HG03196 (cell line): Measurements from ENCODE around the gene PAM.
"Not testable (repeated sequence)": the region's sequence is repeated elsewhere in the genome, so short reads cannot be mapped to it uniquely, and the experiment has no call there.

ENCODE experiments used
- ATAC-seq: cut with Tn5 transposase; IDR thresholded peaks from one replicate; pipeline ENCODE4 v1.9.1; 2021; ENCODE audit not compliant: unreplicated experiment

PAM gene

DNA sequence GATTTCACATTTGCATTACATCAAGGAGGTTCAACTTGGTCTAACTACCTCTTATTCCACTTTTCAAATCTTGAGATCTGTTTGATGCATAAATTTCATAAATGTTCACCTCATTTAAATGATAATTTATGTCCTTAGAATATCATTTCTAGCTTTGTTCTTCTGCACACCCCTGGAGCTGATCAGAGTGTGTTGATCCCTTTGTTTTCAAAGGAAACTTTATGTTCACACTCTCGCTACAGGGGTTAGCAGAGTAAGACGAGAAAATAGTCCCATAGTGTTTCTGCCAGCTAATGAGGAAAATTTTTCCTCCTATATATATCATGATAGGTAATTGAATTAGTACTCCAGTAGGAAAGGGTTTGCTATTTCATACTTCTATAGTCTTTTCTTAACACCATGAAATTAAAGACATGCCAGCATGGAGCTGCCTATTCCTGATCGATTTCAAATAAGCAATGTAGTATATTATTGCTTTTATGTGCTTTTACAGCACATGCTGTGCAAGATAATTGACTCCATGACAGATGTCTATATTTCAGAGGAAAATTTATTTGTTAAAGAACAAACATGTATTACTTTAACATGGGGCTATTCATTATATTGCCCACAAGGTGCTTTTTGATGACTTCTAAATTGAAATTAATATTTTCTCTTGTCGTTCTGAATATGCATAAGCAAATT is 4.8 kb upstream of the PAM start:
- no peak for ATAC-seq

DNA sequence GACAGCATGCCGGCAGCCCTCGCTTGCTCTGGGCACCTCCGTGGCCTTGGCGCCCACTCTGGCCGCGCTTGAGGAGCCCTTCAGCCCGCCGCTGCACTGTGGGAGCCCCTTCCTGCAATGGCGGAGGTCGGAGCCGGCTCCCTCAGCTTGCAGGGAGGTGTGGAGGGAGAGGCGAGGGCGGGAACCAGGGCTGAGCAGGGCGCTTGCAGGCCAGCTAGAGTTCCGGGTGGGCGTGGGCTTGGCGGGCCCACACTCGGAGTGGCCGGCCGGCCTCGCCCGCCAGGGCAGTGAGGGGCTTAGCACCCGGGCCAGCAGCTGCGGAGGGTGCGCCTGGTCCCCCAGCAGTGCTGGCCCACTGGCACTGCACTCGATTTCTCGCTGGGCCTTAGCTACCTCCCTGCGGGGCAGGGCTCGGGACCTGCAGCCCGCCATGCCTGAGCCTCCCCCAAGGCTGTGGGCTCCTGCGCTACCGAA is 3.2 kb upstream of the PAM start:
- ATAC-seq, result not testable (repeated sequence)

DNA sequence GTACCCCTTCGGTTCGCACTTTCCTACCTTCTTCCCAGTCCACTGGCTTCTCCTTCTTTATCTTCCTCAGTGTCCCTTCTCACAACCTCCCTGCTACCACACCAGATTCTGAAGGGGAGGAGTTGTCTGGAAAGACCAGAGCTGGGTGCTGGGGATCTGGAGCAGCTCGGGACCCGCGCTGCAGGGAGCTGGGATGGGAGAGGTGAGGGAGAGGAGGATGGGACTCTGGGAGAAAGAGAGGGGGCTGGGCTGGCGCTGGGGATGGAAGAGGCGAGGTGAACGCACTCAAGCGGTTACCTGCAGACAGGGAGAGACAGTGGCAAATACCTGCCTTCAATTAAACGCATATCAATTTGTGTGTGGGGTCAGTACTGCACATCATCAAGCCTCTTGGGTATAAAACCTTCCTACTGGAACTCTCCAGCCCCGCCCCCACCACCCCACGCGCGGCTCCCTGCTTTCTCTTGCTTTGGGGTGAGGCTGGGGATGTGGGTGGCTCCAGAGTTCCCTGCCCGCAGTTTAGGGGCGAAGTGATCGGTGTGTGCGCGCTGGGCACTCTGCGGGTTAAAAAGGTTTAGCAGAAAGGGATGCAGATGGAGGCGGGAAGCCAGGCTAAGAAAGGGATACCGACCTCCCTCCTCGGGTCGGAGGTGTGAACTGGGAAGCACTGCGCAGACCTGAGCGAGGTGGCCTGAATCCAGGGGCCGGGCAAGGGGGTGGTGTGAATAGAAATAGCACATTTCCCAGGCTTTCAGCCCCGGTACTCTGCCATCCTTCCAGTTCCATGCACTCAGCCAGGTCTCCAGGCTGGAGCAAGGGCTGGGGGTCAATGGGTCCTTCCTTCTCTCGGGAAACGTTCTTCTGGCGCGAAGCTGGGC is 977 bp upstream of the PAM start:
- ATAC-seq, result no peak

DNA sequence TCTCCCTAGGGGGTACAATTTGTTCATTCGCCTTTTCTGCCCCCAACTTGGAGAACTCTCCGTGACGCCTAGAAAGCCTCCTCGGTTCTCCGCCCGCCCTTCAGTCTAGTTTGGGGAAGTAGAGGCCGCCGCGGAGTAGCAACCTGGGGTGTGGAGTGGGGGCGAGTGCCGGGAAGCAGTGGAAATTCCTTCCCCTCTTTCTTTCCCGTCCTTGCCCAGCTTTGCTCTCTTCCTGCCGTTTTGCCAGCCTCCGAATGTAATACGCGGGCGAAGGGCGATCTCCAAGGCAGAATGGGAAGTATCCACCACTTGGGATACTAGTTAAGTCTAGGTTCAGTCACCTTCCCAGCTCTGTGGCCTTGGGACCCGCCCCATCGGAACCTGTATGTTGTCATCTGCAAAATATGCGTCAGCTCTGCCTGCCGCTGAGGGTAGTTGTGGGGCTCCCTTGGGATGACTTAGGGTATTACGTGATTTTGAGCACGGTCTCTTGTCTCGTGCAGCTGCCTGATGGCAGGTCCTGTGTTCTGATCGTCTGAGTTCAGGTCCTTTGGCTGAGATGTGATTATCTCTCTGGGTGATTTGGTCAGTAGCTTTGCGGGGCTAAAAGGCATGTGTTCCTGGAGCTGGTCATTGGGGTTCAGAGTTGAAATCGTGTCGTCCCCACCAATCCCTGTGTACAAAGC is 724 bp downstream of the PAM start:
- peak; percentile 74 for ATAC-seq

DNA sequence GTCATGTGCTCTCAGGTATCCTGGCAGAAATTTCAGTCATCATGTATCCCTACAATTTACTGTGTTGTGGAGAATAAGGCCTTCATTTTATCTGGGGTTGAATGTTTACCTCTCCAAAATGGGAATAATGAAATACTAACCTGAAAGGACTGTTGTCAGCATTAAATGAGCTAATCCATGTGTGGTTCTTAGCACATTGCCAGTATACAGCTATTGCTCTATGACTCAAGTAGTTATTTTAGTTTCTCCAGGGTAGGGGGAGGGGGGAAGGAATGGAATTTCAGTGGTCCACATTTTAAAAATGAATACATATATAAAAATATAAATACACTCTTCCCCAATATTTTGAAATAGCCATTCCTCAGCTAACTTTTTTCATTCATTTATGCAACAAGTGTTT is 3.5 kb downstream of the PAM start:
- ATAC-seq, result no peak

DNA sequence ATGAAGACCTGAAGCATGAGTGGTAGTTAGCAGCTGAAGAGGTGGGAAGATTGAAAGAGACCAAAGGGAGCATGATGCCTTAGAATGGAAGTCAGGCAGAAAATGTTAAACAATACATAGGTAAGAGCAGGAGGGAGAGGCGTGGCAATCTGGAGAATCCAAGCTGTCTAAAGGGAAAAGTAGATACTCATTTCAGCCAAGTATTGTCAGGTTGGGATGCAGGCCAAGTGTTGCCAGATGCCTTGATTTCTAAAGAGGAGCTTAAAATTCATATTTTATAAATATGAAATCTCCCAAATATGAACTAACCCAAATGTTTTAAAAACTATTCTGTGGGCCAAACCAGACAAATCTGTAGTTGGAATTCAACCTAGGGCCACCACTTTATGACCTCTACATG is 4.2 kb downstream of the PAM start:
- no peak for ATAC-seq

DNA sequence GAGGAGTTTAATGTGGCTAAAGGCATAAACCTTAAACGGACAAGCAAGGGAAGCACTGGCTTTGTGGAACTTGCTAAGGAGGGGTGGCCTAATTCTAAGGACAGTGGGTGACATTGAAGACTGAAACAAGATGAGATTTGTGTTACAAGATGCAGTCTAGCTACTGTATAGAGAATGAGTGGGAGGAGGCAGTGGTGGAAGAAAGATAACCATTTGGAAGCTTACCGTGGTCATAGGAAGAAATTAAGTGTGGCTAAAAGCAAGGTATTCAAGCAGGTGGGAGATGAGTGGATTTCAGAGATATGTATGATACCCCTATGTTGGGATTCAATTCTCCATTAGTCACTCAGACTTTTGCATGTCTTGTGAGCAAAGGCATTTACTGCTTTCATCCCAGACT is 4.6 kb downstream of the PAM start:
- ATAC-seq, result no peak

DNA sequence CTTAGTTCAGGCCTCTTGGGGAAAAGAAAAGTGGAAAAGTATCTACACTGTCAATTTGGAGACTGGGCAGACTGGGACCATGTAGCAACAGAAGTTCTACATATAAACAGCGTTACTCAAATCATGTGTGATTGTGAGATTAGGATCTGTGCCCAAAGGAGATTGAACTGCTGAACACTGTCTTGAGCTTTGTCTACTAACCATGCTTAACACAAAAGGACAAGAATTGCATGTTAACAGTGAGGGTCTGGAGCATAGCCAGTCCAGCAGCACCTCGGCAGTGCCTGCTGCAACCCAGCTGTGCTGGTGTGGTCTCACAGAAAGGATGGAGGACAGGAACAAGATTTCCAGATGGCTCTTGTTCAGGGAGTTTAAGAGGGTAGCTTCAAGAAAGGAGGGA is 5.7 kb downstream of the PAM start:
- no peak for ATAC-seq

DNA sequence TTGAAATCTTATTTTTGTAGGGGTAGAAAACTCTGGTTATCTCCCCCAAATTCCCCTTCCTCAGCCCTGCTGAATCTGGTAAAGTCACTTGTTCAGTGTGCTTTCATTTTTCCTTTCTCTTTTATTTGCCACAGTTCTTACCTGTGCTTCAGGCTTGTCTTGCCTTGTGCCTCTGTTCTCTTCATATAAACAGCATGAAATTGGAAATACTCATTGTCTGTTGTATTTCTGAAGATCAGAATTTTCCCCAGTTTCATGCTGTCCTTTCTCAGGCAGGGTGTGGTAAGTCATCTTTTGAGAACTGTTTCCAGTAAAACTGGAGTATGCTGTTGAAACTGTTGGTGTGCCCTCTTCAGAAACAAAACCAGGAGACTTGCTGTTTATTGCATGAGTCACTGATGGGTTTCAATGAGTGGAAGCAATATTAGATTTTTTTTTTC is 7.0 kb downstream of the PAM start:
- ATAC-seq, result peak; percentile 69

DNA sequence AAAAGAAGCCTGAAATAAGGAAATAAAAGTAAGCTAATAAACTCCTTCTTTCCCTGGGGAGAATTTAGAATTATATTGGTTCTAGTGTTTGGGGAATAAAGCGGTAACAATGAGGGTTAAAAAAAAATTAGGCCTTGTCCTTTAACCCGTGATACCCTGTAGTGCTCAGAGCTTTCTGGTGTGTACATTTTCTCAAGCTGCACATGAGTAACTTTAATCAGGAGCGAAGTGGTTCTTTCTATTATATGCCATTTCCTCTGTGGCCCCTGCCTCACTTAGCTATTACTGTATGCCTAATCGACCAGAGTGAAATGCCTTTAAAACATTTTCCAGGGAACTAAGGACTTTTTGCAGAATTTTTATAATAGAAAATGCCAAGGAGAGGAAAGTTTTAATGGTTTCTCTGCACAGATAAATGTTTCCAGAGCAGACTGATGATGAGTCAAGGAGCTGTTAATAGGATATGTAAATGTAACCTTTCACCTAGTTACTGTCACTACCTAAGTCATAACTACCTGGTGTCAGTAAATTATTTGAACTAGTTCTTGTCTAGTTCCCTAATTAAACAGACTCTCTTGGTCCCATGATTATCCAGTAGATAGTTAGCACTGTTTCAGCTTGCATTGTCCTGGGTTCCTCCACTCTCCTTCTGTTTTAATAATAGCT is 7.6 kb downstream of the PAM start:
- ATAC-seq, result no peak

DNA sequence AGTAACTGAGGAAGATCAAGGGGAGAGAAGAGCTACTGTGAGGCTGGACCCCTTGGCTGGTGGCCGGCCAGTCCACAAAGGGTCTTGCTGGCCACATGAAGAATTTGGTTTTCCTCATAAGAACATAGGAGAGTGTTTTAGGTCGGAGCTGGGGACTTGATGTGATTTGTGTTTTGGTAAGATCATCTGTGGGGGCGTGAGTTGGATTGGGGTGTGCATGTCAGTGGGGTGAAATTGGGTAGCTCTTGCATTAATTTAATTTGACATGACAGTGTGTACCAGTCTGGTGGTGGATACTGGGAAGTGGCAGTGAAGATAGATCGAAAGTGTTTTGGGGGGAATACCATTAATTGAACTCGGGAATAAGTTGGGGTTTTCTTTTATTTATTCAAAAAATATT is 8.6 kb downstream of the PAM start:
- no peak for ATAC-seq

DNA sequence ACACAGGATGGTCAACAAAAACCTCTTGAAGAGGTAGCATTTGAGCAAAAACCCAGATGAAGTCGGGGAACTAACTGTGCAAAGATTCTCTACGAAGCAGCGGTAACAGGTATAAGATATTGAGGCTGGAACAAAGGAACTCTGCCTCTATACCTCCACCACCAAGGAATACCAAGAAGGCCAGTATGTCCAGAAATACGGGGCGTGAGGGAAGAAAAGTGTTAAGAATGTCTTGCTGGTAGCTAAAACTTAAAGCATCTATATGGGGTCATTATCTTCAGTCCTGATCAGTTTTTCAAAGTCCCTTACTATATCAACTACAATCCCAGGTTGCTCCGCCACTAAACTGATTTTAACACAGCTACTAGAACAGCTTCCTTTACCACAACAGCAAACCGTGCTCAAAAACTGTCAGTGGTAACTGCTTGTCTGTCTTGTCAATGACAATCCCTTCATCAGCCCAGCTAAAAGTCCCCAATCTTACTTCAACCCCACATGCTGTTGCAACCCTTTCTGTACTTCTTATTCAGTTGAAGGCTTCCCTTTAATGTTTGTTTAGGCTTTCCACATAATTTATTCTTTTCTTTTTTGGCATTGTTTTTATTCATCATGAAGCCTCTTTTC is 9.4 kb downstream of the PAM start:
- ATAC-seq, result no peak

DNA sequence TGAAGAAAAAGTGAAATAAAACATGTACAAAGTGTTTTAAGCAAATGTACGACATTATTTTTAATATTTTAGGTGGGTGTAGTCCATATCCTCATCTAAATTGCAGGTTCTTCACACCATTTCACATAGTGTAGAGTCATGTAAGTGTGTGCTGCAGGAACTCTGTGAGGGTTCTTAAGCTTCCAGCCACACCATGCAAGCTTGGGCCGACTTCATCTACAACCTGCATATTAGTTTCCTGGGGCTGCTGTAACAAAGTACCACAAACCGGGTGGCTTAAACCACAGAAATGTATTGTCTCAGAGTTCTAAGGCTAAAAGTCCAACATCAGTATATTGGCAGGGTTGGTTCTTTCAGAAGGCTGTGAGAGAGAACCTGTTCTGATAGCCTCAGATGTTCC is 10.2 kb downstream of the PAM start:
- ATAC-seq, result no peak

DNA sequence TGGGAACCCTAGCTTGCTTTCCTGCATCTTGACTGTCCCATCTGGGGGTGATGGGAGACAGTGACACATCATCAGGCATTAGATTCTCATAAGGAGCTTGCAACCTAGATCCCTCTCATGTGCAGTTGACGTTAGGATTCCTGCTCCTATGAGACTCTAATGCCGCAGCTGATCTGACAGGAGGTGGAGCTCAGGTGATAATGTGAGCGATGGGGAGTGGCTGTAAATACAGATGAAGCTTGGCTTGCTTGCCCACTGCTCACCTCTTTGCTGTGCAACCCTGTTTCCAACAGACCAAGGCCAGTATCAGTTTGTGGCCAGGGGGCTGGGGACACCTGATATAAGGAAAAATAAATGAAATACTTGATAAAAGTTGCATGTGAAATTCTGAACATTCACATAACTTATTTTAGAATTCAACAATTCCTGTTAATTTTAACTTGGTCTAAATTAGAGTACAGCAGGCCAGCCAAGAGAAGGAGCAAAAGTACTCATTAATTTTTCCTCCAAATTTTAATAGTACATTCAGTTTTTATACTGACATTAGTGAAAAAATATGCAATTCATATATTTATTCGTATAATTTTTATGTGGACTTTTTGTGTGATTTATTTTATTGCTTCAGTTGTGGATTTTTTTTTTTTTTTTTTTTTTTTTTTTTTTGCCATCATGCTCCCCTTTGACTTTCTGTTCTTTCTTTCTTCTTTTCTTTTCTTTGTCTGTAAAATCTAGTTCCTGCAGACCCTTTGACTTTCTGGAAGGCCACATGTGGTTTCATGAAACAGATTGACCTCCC is 11.4 kb downstream of the PAM start:
- no peak for ATAC-seq

DNA sequence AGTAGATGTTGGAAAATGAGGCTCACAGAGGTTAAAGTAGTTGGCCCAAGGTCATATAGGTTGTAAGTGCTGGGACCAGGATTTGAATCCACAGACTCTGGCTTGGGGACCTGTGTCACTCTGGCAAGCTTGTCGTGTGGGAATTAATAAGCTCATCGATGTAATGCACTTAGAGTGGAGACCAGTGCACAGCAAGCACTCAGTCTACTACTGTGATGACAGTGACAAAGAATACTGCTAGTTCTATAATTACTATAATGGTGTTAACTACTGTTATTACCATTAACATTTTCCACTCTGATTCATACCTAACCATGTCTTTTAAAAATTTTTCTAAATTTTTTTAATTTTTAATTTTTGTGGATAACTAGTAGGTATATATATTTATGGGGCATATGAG is 12.8 kb downstream of the PAM start:
- no peak for ATAC-seq

DNA sequence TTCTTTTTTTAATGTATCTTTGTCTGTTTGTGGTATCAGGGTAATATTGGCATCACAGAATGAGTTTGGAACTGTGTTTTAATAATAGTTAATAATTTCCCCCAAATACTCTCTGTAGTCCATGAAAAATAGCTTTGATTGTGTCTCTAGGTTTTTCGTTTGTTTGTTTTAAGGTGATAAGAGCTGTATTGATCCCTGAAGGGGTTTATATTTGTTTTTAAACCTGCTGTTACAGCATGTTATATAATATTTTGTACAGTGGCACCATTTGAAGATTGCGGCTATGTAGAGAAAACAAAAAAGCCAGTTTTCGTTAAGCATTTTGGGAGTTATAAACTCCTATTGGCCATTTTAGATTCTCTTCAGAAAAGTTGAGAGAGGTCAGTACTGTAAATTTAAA is 15.7 kb downstream of the PAM start:
- no peak for ATAC-seq

DNA sequence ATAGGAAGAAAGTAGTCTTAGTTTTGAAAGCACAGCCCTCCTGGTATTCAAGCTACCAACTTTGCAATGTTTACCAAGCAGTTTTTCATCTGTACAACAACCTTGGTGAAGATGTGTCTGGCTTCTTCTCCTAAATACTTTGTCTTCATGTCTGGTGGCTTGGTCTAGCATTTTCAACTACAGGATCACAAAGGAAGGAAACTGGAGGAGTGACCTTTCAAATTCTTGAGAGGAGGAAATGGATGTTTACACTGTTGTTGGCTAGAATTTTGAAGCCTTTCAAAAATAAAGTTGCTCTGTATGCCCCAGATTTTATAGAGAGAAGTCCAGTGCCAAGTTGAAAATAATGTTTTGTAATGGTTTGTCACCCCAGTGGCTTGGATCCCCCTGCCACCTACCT is 16.3 kb downstream of the PAM start:
- no peak for ATAC-seq

DNA sequence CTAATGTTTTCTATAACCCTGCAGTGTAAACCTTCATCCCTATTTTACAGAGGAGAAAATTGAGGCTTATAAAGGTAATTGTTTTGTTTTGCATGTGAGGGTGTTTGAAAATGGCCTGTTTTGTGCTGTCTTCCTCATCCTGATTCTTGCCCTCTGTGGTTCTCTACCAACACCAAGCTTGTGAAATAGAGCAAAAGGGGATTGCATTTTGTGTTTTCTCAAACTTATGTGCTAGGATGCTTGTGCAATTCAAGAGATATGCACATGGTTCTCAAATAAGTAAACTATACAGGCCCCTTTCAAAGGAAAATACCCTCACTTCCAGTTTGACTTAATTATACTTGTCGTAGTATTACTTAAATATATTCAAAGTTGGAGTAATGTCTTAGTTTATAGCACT is 17.2 kb downstream of the PAM start:
- no peak for ATAC-seq

DNA sequence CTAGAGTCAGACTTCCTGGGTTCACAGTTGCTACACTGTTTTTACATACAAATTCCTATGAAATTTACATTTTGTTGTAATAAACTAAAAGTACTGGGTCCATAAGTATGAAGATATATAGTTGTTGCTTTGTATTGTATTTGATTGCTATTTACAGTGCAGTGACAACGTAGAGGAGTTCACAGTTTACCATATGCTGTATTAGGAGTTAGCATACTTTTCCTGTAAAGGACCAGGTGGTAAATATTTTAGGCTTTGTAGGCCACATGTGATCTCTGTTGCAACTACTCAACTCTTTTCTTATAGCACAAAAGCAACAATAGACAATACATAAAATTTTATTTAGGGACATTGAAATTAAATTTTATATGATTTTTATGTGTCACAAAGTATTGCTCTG is 18.0 kb downstream of the PAM start:
- ATAC-seq, result no peak

DNA sequence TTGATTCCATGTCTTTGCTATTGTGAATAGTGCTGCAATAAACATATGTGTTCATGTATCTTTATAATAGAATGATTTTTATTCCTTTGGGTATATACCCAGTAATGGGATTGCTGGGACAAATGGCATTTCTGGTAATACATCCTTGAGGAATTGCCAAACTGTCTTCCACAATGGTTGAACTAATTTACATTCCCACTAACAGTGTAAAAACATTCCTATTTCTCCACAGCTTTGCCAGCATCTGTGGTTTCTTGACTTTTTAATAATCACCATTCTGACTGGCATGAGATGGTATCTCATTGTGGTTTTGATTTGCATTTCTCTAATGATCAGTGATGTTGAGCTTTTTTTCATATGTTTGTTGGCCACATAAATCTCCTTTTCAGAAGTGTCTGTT is 20.7 kb downstream of the PAM start:
- ATAC-seq, result not testable (repeated sequence)
